ENCODE measurements around the gene PCDHGA9. TPM values are rescaled to one million over a fixed set of nuclear protein-coding genes. Genes with fewer than 3 reads are reported as not detected.

The PCDHGA9 gene
- total RNA-seq, 4 donors from 2014 or later, result 0.95 to 4.0 (median 1.5) TPM

- DNase-seq, result no peak
- Histone ChIP-seq H3K4me1 (peaks cover 0 to 6% of the 10 kb centered on the region in 2 donors), H3K4me3 (peak overlapping the region in 1 of 4 donors; percentile 10), H3K9me3 (peaks cover 0 to 13% (median 6%) of the 10 kb centered on the region in 3 donors), H3K27ac (no peak overlapping the region), H3K27me3 (peaks cover 0 to 35% (median 22%) of the 10 kb centered on the region in 3 donors), H3K36me3 (no peaks in the 10 kb centered on the region)
- intact Hi-C loops (cut with DNase I; ENCODE audit: low total_unique reads) (no loop called here), in situ Hi-C loops (cut with MboI; ENCODE audit: low sequenced_read_pairs in 4 of 4) (no loop called here)
- no peak for ATAC-seq
- TF ChIP-seq POLR2A (IDR thresholded peaks at IDR 0.05), result no peak
- no peak for TF ChIP-seq CTCF (IDR thresholded peaks at IDR 0.05 in 4 of 5, conservative IDR thresholded peaks at IDR 0.05 in 1 of 5)
These were observed 45.6 kb upstream of the PCDHGA9 start for GRCh38 chr5:141356950-141357349.

GRCh38 chr5:141359790-141360426, 42.7 kb upstream of the PCDHGA9 start, which contains the start of gene PCDHGB2:
PCDHGB2 (plus strand) TSS chr5:141359994; CDS start chr5:141360136, 142 bp downstream.
- intact Hi-C loops (cut with DNase I; ENCODE audit: low total_unique reads), result loop anchor here (1.0 kb wide), 1 partner anchor 200 kb away; no protein-coding TSS in a partner anchor
- peaks cover 0 to 15% (median 6%) of the 10 kb centered on the region in 3 donors for H3K9me3 ChIP-seq
- H3K36me3 ChIP-seq, result no peaks in the 10 kb centered on the region
- H3K27me3 ChIP-seq, result peaks cover 0 to 39% (median 35%) of the 10 kb centered on the region in 3 donors
- TF ChIP-seq POLR2A (IDR thresholded peaks at IDR 0.05) (no peak), CTCF (IDR thresholded peaks at IDR 0.05 in 4 of 5, conservative IDR thresholded peaks at IDR 0.05 in 1 of 5) (peak; percentile 26 to 48 (median 34))
- H3K4me1 ChIP-seq, result peaks cover 5 to 9% of the 10 kb centered on the region in 2 donors
- peak within 1 kb of the TSS; percentile 30 to 67 (median 52) for H3K27ac ChIP-seq
- ATAC-seq (peak; percentile 30 to 71), DNase-seq (no peak)
- in situ Hi-C loops (cut with MboI; ENCODE audit: low sequenced_read_pairs in 4 of 4), result no loop called here
- H3K4me3 ChIP-seq, result peak within 1 kb of the TSS; percentile 41 to 57 (median 42)

- H3K9me3 ChIP-seq, result peaks cover 0 to 21% (median 6%) of the 10 kb centered on the region in 3 donors
- H3K4me3 ChIP-seq, result peak overlapping the region; percentile 41 to 57 (median 42)
These were observed 41.9 kb upstream of the PCDHGA9 start for GRCh38 chr5:141360685-141361084.

GRCh38 chr5:141362719-141363118, 39.9 kb upstream of the PCDHGA9 start:
- DNase-seq, result no peak
- in situ Hi-C loops (cut with MboI; ENCODE audit: low sequenced_read_pairs in 4 of 4), result no loop called here

More at GRCh38 chr5:141360685-141361084, 41.9 kb upstream of the PCDHGA9 start:
- no peak for DNase-seq
- Histone ChIP-seq H3K27me3 (peaks cover 0 to 44% (median 31%) of the 10 kb centered on the region in 3 donors), H3K36me3 (no peaks in the 10 kb centered on the region), H3K27ac (peak overlapping the region in 1 of 4 donors; percentile 62), H3K4me1 (peaks cover 5 to 9% of the 10 kb centered on the region in 2 donors)
- ATAC-seq, result no peak
- intact Hi-C loops (cut with DNase I; ENCODE audit: low total_unique reads), result loop anchor here (1.0 kb wide), 1 partner anchor 200 kb away; no protein-coding TSS in a partner anchor
- in situ Hi-C loops (cut with MboI; ENCODE audit: low sequenced_read_pairs in 4 of 4), result no loop called here
- TF ChIP-seq CTCF (IDR thresholded peaks at IDR 0.05 in 4 of 5, conservative IDR thresholded peaks at IDR 0.05 in 1 of 5), result no peak

More at GRCh38 chr5:141362719-141363118, 39.9 kb upstream of the PCDHGA9 start:
- Histone ChIP-seq H3K4me1 (peaks cover 5 to 8% of the 10 kb centered on the region in 2 donors), H3K27ac (no peak overlapping the region), H3K9me3 (peaks cover 0 to 28% (median 6%) of the 10 kb centered on the region in 3 donors), H3K27me3 (peaks cover 0 to 53% (median 38%) of the 10 kb centered on the region in 3 donors), H3K4me3 (peak overlapping the region in 1 of 4 donors; percentile 26), H3K36me3 (no peaks in the 10 kb centered on the region)
- TF ChIP-seq POLR2A (IDR thresholded peaks at IDR 0.05), result no peak
- no peak for TF ChIP-seq CTCF (IDR thresholded peaks at IDR 0.05 in 4 of 5, conservative IDR thresholded peaks at IDR 0.05 in 1 of 5)
- no peak for ATAC-seq
- intact Hi-C loops (cut with DNase I; ENCODE audit: low total_unique reads), result no loop called here

Data from gastrocnemius medialis (tissue), 4 donors.